Measurements from ENCODE around the gene TPPP.

- TF ChIP-seq CTCF (IDR thresholded peaks at IDR 0.05; ENCODE audit: low read depth, low read length, poor library complexity, severe bottlenecking) = no peak
- no peak for TF ChIP-seq EZH2phosphoT487 (IDR thresholded peaks at IDR 0.05; ENCODE audit: borderline replicate concordance, low read length)
Measured at GRCh38 chr5:672329-673160, 20.6 kb downstream of the TPPP start.

Measured in DOHH2 (cell line).